Limb (tissue), 2 donors: Measurements from ENCODE around the gene TMEM82.

ENCODE experiments used
- DNase-seq, 2 donors: peaks; one replicate each; pipeline ENCODE4 v3.0.0-alpha.2; 2016; ENCODE audit errors: extremely low spot score in 2 of 2

Gene TMEM82

GRCh38 chr1:15755646-15756040 lies 13.3 kb downstream of the TMEM82 start:
- no peak for DNase-seq

GRCh38 chr1:15756143-15757015 lies 14.1 kb downstream of the TMEM82 start:
- DNase-seq = peak in 1 of 2 donors; percentile 29

- peak in 1 of 2 donors; percentile 27 for DNase-seq
Observed at GRCh38 chr1:15757016-15757543, 14.8 kb downstream of the TMEM82 start.

GRCh38 chr1:15757575-15758342 lies 15.5 kb downstream of the TMEM82 start:
- peak in 1 of 2 donors; percentile 53 for DNase-seq

- peak in 1 of 2 donors; percentile 80 for DNase-seq
Observed at GRCh38 chr1:15758343-15758931, 16.1 kb downstream of the TMEM82 start, which contains the start of gene FBLIM1. TSS of gene FBLIM1 (plus strand) at chr1:15758795. CDS start at chr1:15764984, 6,189 bp downstream.

GRCh38 chr1:15758953-15759661 lies 16.8 kb downstream of the TMEM82 start:
- peak in 1 of 2 donors; percentile 64 for DNase-seq

GRCh38 chr1:15760520-15761211 lies 18.4 kb downstream of the TMEM82 start:
- peak in 1 of 2 donors; percentile 58 for DNase-seq

- no peak for DNase-seq
Observed at GRCh38 chr1:15761366-15762128, 19.2 kb downstream of the TMEM82 start.

GRCh38 chr1:15762546-15762945 lies 20.2 kb downstream of the TMEM82 start:
- no peak for DNase-seq

- no peak for DNase-seq
Observed at GRCh38 chr1:15764269-15764764, 22.0 kb downstream of the TMEM82 start.

GRCh38 chr1:15764890-15765289 lies 22.6 kb downstream of the TMEM82 start:
- no peak for DNase-seq

GRCh38 chr1:15765495-15766194 lies 23.3 kb downstream of the TMEM82 start:
- DNase-seq = no peak

- DNase-seq = no peak
Observed at GRCh38 chr1:15767941-15768340, 25.6 kb downstream of the TMEM82 start.

GRCh38 chr1:15768388-15768787 lies 26.1 kb downstream of the TMEM82 start:
- no peak for DNase-seq

- DNase-seq = no peak
Observed at GRCh38 chr1:15770313-15770962, 28.1 kb downstream of the TMEM82 start.

GRCh38 chr1:15771836-15772515 lies 29.7 kb downstream of the TMEM82 start:
- no peak for DNase-seq

GRCh38 chr1:15775706-15776105 lies 33.4 kb downstream of the TMEM82 start:
- no peak for DNase-seq
